ENCODE results near the gene MRPL4.

MRPL4 gene

GRCh38 chr19:10309423-10309822 is 57.4 kb downstream of the MRPL4 start, which contains the start of gene ZGLP1:
Gene ZGLP1, minus strand, starts transcription at chr19:10309815.
- no peak for TF ChIP-seq CTCF (IDR thresholded peaks at IDR 0.05; ENCODE audit: low read depth, low read length)
- H3K4me3 ChIP-seq (ENCODE audit: low read depth, low read length) = no peak within 1 kb of the TSS
